ENCODE data around the gene DPP6. TPM values are rescaled to one million over a fixed set of nuclear protein-coding genes. Genes with fewer than 3 reads are reported as not detected.

Gene DPP6
- total RNA-seq, 1 donor from 2014 or later: not detected

- TF ChIP-seq, protein P1, sequence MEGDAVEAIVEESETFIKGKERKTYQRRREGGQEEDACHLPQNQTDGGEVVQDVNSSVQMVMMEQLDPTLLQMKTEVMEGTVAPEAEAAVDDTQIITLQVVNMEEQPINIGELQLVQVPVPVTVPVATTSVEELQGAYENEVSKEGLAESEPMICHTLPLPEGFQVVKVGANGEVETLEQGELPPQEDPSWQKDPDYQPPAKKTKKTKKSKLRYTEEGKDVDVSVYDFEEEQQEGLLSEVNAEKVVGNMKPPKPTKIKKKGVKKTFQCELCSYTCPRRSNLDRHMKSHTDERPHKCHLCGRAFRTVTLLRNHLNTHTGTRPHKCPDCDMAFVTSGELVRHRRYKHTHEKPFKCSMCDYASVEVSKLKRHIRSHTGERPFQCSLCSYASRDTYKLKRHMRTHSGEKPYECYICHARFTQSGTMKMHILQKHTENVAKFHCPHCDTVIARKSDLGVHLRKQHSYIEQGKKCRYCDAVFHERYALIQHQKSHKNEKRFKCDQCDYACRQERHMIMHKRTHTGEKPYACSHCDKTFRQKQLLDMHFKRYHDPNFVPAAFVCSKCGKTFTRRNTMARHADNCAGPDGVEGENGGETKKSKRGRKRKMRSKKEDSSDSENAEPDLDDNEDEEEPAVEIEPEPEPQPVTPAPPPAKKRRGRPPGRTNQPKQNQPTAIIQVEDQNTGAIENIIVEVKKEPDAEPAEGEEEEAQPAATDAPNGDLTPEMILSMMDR (IDR thresholded peaks at IDR 0.05; ENCODE audit: partially characterized antibody, unreplicated experiment): no peak
- peaks cover 2% of the 10 kb centered on the region for H3K27me3 Mint-ChIP-seq (ENCODE audit: unreplicated experiment)
- H3K27ac Mint-ChIP-seq (ENCODE audit: unreplicated experiment): no peak overlapping the region
- no peaks in the 10 kb centered on the region for H3K4me1 Mint-ChIP-seq (ENCODE audit: low read depth, unreplicated experiment)
- H3K36me3 Mint-ChIP-seq (ENCODE audit: unreplicated experiment): no peaks in the 10 kb centered on the region
- H3K4me3 Mint-ChIP-seq (ENCODE audit: unreplicated experiment): no peak overlapping the region
- no peak for DNase-seq
- H3K9me3 Mint-ChIP-seq (ENCODE audit: unreplicated experiment): peaks cover 11% of the 10 kb centered on the region
Measured at GRCh38 chr7:154896076-154896475, 843.9 kb downstream of the DPP6 start.

GRCh38 chr7:154898973-154899855 lies 847.0 kb downstream of the DPP6 start:
- Mint-ChIP-seq H3K9me3 (ENCODE audit: unreplicated experiment) (peaks cover 14% of the 10 kb centered on the region), H3K4me3 (ENCODE audit: unreplicated experiment) (no peak overlapping the region), H3K4me1 (ENCODE audit: low read depth, unreplicated experiment) (no peaks in the 10 kb centered on the region), H3K36me3 (ENCODE audit: unreplicated experiment) (peaks cover 5% of the 10 kb centered on the region), H3K27me3 (ENCODE audit: unreplicated experiment) (peaks cover 3% of the 10 kb centered on the region), H3K27ac (ENCODE audit: unreplicated experiment) (no peak overlapping the region)
- no peak for DNase-seq
- TF ChIP-seq, protein P1 (IDR thresholded peaks at IDR 0.05; ENCODE audit: partially characterized antibody, unreplicated experiment): no peak

- Mint-ChIP-seq H3K36me3 (ENCODE audit: unreplicated experiment) (peaks cover 5% of the 10 kb centered on the region), H3K27me3 (ENCODE audit: unreplicated experiment) (peaks cover 5% of the 10 kb centered on the region)
Measured at GRCh38 chr7:154899862-154900261, 847.7 kb downstream of the DPP6 start.

DNA sequence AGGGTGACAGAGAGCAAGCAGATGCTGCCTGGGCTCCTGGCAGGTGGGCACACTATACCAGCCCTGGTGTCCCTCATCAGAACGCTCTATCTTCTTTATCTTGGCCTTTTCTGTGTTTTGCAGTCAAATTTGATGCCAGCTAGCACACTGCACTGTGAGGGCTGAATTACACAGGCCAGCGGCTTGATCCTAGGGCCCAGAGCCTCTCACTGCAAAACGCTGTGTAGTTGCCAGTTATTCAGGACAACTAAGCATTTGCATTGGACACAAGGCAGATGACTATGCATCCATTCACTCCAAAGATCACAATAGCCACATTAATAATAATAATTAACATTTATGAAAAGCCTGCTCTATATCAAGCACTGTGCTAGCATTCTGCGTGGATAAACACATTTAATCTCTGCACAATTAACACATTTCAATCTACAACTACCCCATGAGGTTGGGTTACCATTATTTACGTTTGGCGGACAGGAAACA lies 850.4 kb downstream of the DPP6 start:
- no peak for DNase-seq
- Mint-ChIP-seq H3K4me3 (ENCODE audit: unreplicated experiment) (no peak overlapping the region), H3K4me1 (ENCODE audit: low read depth, unreplicated experiment) (no peaks in the 10 kb centered on the region), H3K36me3 (ENCODE audit: unreplicated experiment) (peaks cover 5% of the 10 kb centered on the region), H3K27ac (ENCODE audit: unreplicated experiment) (no peak overlapping the region), H3K27me3 (ENCODE audit: unreplicated experiment) (peaks cover 9% of the 10 kb centered on the region), H3K9me3 (ENCODE audit: unreplicated experiment) (peaks cover 15% of the 10 kb centered on the region)
- TF ChIP-seq, protein P1 (IDR thresholded peaks at IDR 0.05; ENCODE audit: partially characterized antibody, unreplicated experiment): no peak

More at GRCh38 chr7:154899862-154900261, 847.7 kb downstream of the DPP6 start:
- TF ChIP-seq, protein P1 (IDR thresholded peaks at IDR 0.05; ENCODE audit: partially characterized antibody, unreplicated experiment): no peak
- DNase-seq: no peak
- Mint-ChIP-seq H3K4me1 (ENCODE audit: low read depth, unreplicated experiment) (no peaks in the 10 kb centered on the region), H3K27ac (ENCODE audit: unreplicated experiment) (no peak overlapping the region), H3K9me3 (ENCODE audit: unreplicated experiment) (peaks cover 14% of the 10 kb centered on the region), H3K4me3 (ENCODE audit: unreplicated experiment) (no peak overlapping the region)

All from glutamatergic neuron (in vitro differentiated cells).